T-helper 2 cell treated with Interferon-gamma antibody and Interleukin-4, amounts not matched to agents 5 μg/mL and 100 μg/mL, for 36 hours (primary cell): ENCODE measurements around the gene CCDC124.

Source experiments
- DNase-seq: peaks from one replicate; pipeline ENCODE4 v3.0.0; 2021; ENCODE audit warnings: low spot score
- H3K27ac Mint-ChIP-seq: one replicate; pipeline ENCODE4 v1.8.0; 2021; ENCODE audit warnings: mild to moderate bottlenecking, mixed read lengths
- H3K27me3 Mint-ChIP-seq: one replicate; pipeline ENCODE4 v1.8.0; 2021; ENCODE audit warnings: low read depth, mixed read lengths
- H3K36me3 Mint-ChIP-seq: one replicate; pipeline ENCODE4 v1.8.0; 2021; ENCODE audit warnings: low read depth, mixed read lengths
- H3K4me1 Mint-ChIP-seq: one replicate; pipeline ENCODE4 v1.8.0; 2021; ENCODE audit warnings: low read depth, mixed read lengths
- H3K4me3 Mint-ChIP-seq: one replicate; pipeline ENCODE4 v1.8.0; 2022; ENCODE audit warnings: mild to moderate bottlenecking, moderate library complexity, mixed read lengths
- H3K9me3 Mint-ChIP-seq: one replicate; pipeline ENCODE4 v1.8.0; 2021; ENCODE audit warnings: mixed read lengths

CCDC124 gene

GRCh38 chr19:17943274-17944221 is 10.7 kb downstream of the CCDC124 start:
- H3K27ac Mint-ChIP-seq: no peak overlapping the region
- H3K4me3 Mint-ChIP-seq: no peak overlapping the region
- peaks cover 7% of the 10 kb centered on the region for H3K36me3 Mint-ChIP-seq
- no peak for DNase-seq
- H3K4me1 Mint-ChIP-seq: peaks cover 9% of the 10 kb centered on the region
- no peaks in the 10 kb centered on the region for H3K9me3 Mint-ChIP-seq
- H3K27me3 Mint-ChIP-seq: peaks cover under 1% of the 10 kb centered on the region

- Mint-ChIP-seq H3K4me1 (peaks cover 12% of the 10 kb centered on the region), H3K27me3 (peaks cover 8% of the 10 kb centered on the region), H3K9me3 (no peaks in the 10 kb centered on the region), H3K36me3 (peaks cover 5% of the 10 kb centered on the region), H3K4me3 (no peak overlapping the region), H3K27ac (no peak overlapping the region)
- no peak for DNase-seq
Measured at GRCh38 chr19:17944301-17944700, 11.5 kb downstream of the CCDC124 start.

- Mint-ChIP-seq H3K27ac (peak overlapping the region; percentile 74), H3K9me3 (no peaks in the 10 kb centered on the region), H3K36me3 (no peaks in the 10 kb centered on the region), H3K4me1 (peaks cover 29% of the 10 kb centered on the region), H3K27me3 (peaks cover 34% of the 10 kb centered on the region), H3K4me3 (peak overlapping the region; percentile 84)
- DNase-seq: no peak
Measured at GRCh38 chr19:17946965-17947784, 14.4 kb downstream of the CCDC124 start.

- peaks cover 29% of the 10 kb centered on the region for H3K4me1 Mint-ChIP-seq
- peak; percentile 97 for DNase-seq
- H3K27me3 Mint-ChIP-seq: peaks cover 40% of the 10 kb centered on the region
- H3K27ac Mint-ChIP-seq: peak overlapping the region; percentile 41
- H3K9me3 Mint-ChIP-seq: no peaks in the 10 kb centered on the region
- no peaks in the 10 kb centered on the region for H3K36me3 Mint-ChIP-seq
- H3K4me3 Mint-ChIP-seq: peak overlapping the region; percentile 49
Measured at GRCh38 chr19:17947815-17948513, 15.1 kb downstream of the CCDC124 start.

- Mint-ChIP-seq H3K4me1 (peaks cover 29% of the 10 kb centered on the region), H3K27me3 (peaks cover 46% of the 10 kb centered on the region), H3K9me3 (no peaks in the 10 kb centered on the region), H3K4me3 (peak overlapping the region; percentile 49), H3K36me3 (no peaks in the 10 kb centered on the region), H3K27ac (peak overlapping the region; percentile 41)
- DNase-seq: no peak
Measured at GRCh38 chr19:17948514-17948900, 15.7 kb downstream of the CCDC124 start.

GRCh38 chr19:17948931-17949930 is 16.4 kb downstream of the CCDC124 start:
- Mint-ChIP-seq H3K36me3 (no peaks in the 10 kb centered on the region), H3K4me1 (peaks cover 29% of the 10 kb centered on the region), H3K4me3 (peak overlapping the region; percentile 49), H3K27ac (peak overlapping the region; percentile 15), H3K27me3 (peaks cover 53% of the 10 kb centered on the region), H3K9me3 (no peaks in the 10 kb centered on the region)
- DNase-seq: no peak

- Mint-ChIP-seq H3K9me3 (no peaks in the 10 kb centered on the region), H3K4me3 (peak overlapping the region; percentile 49), H3K27me3 (peaks cover 60% of the 10 kb centered on the region), H3K36me3 (no peaks in the 10 kb centered on the region), H3K27ac (peak overlapping the region; percentile 58), H3K4me1 (peaks cover 29% of the 10 kb centered on the region)
- no peak for DNase-seq
Measured at GRCh38 chr19:17949956-17950309, 17.1 kb downstream of the CCDC124 start.

GRCh38 chr19:17950310-17951156 is 17.7 kb downstream of the CCDC124 start:
- H3K9me3 Mint-ChIP-seq: no peaks in the 10 kb centered on the region
- peak overlapping the region; percentile 49 for H3K4me3 Mint-ChIP-seq
- peaks cover 60% of the 10 kb centered on the region for H3K27me3 Mint-ChIP-seq
- H3K4me1 Mint-ChIP-seq: peaks cover 29% of the 10 kb centered on the region
- no peaks in the 10 kb centered on the region for H3K36me3 Mint-ChIP-seq
- DNase-seq: peak; percentile 51
- no peak overlapping the region for H3K27ac Mint-ChIP-seq

GRCh38 chr19:17951157-17951989 is 18.6 kb downstream of the CCDC124 start:
- no peak for DNase-seq
- H3K4me1 Mint-ChIP-seq: peaks cover 27% of the 10 kb centered on the region
- H3K9me3 Mint-ChIP-seq: no peaks in the 10 kb centered on the region
- no peak overlapping the region for H3K27ac Mint-ChIP-seq
- peaks cover 60% of the 10 kb centered on the region for H3K27me3 Mint-ChIP-seq
- no peaks in the 10 kb centered on the region for H3K36me3 Mint-ChIP-seq
- no peak overlapping the region for H3K4me3 Mint-ChIP-seq

GRCh38 chr19:17951990-17952976 is 19.5 kb downstream of the CCDC124 start:
- H3K27ac Mint-ChIP-seq: no peak overlapping the region

GRCh38 chr19:17953316-17953801 is 20.5 kb downstream of the CCDC124 start:
- no peak overlapping the region for H3K27ac Mint-ChIP-seq
- peaks cover 20% of the 10 kb centered on the region for H3K4me1 Mint-ChIP-seq
- no peak for DNase-seq
- H3K4me3 Mint-ChIP-seq: no peak overlapping the region
- peaks cover 70% of the 10 kb centered on the region for H3K27me3 Mint-ChIP-seq
- no peaks in the 10 kb centered on the region for H3K36me3 Mint-ChIP-seq
- no peaks in the 10 kb centered on the region for H3K9me3 Mint-ChIP-seq

More at GRCh38 chr19:17951990-17952976, 19.5 kb downstream of the CCDC124 start:
- no peaks in the 10 kb centered on the region for H3K36me3 Mint-ChIP-seq
- no peaks in the 10 kb centered on the region for H3K9me3 Mint-ChIP-seq
- peaks cover 67% of the 10 kb centered on the region for H3K27me3 Mint-ChIP-seq
- DNase-seq: no peak
- H3K4me1 Mint-ChIP-seq: peaks cover 23% of the 10 kb centered on the region
- H3K4me3 Mint-ChIP-seq: no peak overlapping the region
